T-helper 1 cell treated with Interleukin-12 subunit alpha and Interleukin-12 subunit beta and Interleukin-4 antibody, amounts not matched to agents 30 μg/mL and 1 μg/mL, for 36 hours (primary cell): ENCODE data around the gene VTN.

Experiments
- H3K27ac Mint-ChIP-seq: one replicate; pipeline ENCODE4 v1.8.0; 2021; ENCODE audit warnings: mild to moderate bottlenecking, mixed read lengths
- H3K27me3 Mint-ChIP-seq: one replicate; pipeline ENCODE4 v1.8.0; 2021; ENCODE audit warnings: low read depth, mixed read lengths
- H3K36me3 Mint-ChIP-seq: one replicate; pipeline ENCODE4 v1.8.0; 2021; ENCODE audit warnings: low read depth, mixed read lengths
- H3K4me1 Mint-ChIP-seq: one replicate; pipeline ENCODE4 v1.8.0; 2021; ENCODE audit warnings: low read depth, mixed read lengths
- H3K4me3 Mint-ChIP-seq: one replicate; pipeline ENCODE4 v1.8.0; 2021; ENCODE audit warnings: mild to moderate bottlenecking, moderate library complexity, mixed read lengths
- H3K9me3 Mint-ChIP-seq: one replicate; pipeline ENCODE4 v1.8.0; 2021; ENCODE audit warnings: mixed read lengths

Gene VTN

GRCh38 chr17:28370035-28370743 lies at the start of gene VTN:
VTN (minus strand) TSS chr17:28370307; CDS start chr17:28370203, 104 bp downstream.
- Mint-ChIP-seq H3K27ac (peak within 1 kb of the TSS; percentile 90), H3K4me1 (peaks cover 14% of the 10 kb centered on the region), H3K36me3 (peaks cover 5% of the 10 kb centered on the region), H3K9me3 (no peaks in the 10 kb centered on the region), H3K4me3 (peak within 1 kb of the TSS; percentile 93), H3K27me3 (no peaks in the 10 kb centered on the region)

GRCh38 chr17:28416703-28417311 lies 46.7 kb upstream of the VTN start:
- no peaks in the 10 kb centered on the region for H3K36me3 Mint-ChIP-seq
- H3K27me3 Mint-ChIP-seq: peaks cover 26% of the 10 kb centered on the region
- H3K4me3 Mint-ChIP-seq: no peak overlapping the region

GRCh38 chr17:28415886-28416285 lies 45.8 kb upstream of the VTN start:
- Mint-ChIP-seq H3K36me3 (no peaks in the 10 kb centered on the region), H3K4me1 (no peaks in the 10 kb centered on the region), H3K4me3 (no peak overlapping the region)

More at GRCh38 chr17:28416703-28417311, 46.7 kb upstream of the VTN start:
- Mint-ChIP-seq H3K4me1 (no peaks in the 10 kb centered on the region), H3K9me3 (no peaks in the 10 kb centered on the region), H3K27ac (no peak overlapping the region)

GRCh38 chr17:28413804-28414203 lies 43.7 kb upstream of the VTN start:
- Mint-ChIP-seq H3K9me3 (no peaks in the 10 kb centered on the region), H3K4me3 (no peak overlapping the region), H3K4me1 (no peaks in the 10 kb centered on the region), H3K36me3 (no peaks in the 10 kb centered on the region), H3K27me3 (peaks cover 47% of the 10 kb centered on the region), H3K27ac (no peak overlapping the region)

More at GRCh38 chr17:28415886-28416285, 45.8 kb upstream of the VTN start:
- no peak overlapping the region for H3K27ac Mint-ChIP-seq
- H3K27me3 Mint-ChIP-seq: peaks cover 34% of the 10 kb centered on the region
- no peaks in the 10 kb centered on the region for H3K9me3 Mint-ChIP-seq

- Mint-ChIP-seq H3K27me3 (peaks cover 47% of the 10 kb centered on the region), H3K4me3 (no peak overlapping the region), H3K27ac (no peak overlapping the region), H3K9me3 (no peaks in the 10 kb centered on the region), H3K36me3 (no peaks in the 10 kb centered on the region), H3K4me1 (no peaks in the 10 kb centered on the region)
Observed at GRCh38 chr17:28412099-28412498, 42.0 kb upstream of the VTN start.

GRCh38 chr17:28407974-28408306 lies 37.8 kb upstream of the VTN start:
- H3K36me3 Mint-ChIP-seq: no peaks in the 10 kb centered on the region
- peaks cover 6% of the 10 kb centered on the region for H3K4me1 Mint-ChIP-seq
- H3K27ac Mint-ChIP-seq: no peak overlapping the region
- H3K27me3 Mint-ChIP-seq: peaks cover 36% of the 10 kb centered on the region
- no peak overlapping the region for H3K4me3 Mint-ChIP-seq
- no peaks in the 10 kb centered on the region for H3K9me3 Mint-ChIP-seq

- H3K9me3 Mint-ChIP-seq: no peaks in the 10 kb centered on the region
- H3K36me3 Mint-ChIP-seq: no peaks in the 10 kb centered on the region
- H3K4me3 Mint-ChIP-seq: no peak overlapping the region
- H3K27ac Mint-ChIP-seq: no peak overlapping the region
- peaks cover 6% of the 10 kb centered on the region for H3K4me1 Mint-ChIP-seq
- H3K27me3 Mint-ChIP-seq: peaks cover 36% of the 10 kb centered on the region
Observed at GRCh38 chr17:28407130-28407973, 37.2 kb upstream of the VTN start.

- peaks cover 8% of the 10 kb centered on the region for H3K4me1 Mint-ChIP-seq
- peak overlapping the region; percentile 68 for H3K4me3 Mint-ChIP-seq
- peaks cover 31% of the 10 kb centered on the region for H3K27me3 Mint-ChIP-seq
- H3K27ac Mint-ChIP-seq: peak overlapping the region; percentile 15
- no peaks in the 10 kb centered on the region for H3K9me3 Mint-ChIP-seq
- H3K36me3 Mint-ChIP-seq: no peaks in the 10 kb centered on the region
Observed at GRCh38 chr17:28406473-28406814, 36.3 kb upstream of the VTN start.

- peak within 1 kb of the TSS; percentile 15 for H3K27ac Mint-ChIP-seq
- no peaks in the 10 kb centered on the region for H3K9me3 Mint-ChIP-seq
- H3K36me3 Mint-ChIP-seq: no peaks in the 10 kb centered on the region
- H3K27me3 Mint-ChIP-seq: peaks cover 26% of the 10 kb centered on the region
- H3K4me1 Mint-ChIP-seq: peaks cover 8% of the 10 kb centered on the region
- peak within 1 kb of the TSS; percentile 68 for H3K4me3 Mint-ChIP-seq
Observed at GRCh38 chr17:28405632-28406472, 35.7 kb upstream of the VTN start, which contains the start of gene SLC46A1. SLC46A1 (minus strand) TSS chr17:28406212; CDS start chr17:28406114, 98 bp downstream.

GRCh38 chr17:28404812-28405570 lies 34.9 kb upstream of the VTN start:
- Mint-ChIP-seq H3K4me1 (peaks cover 8% of the 10 kb centered on the region), H3K27ac (no peak overlapping the region), H3K36me3 (no peaks in the 10 kb centered on the region), H3K9me3 (no peaks in the 10 kb centered on the region), H3K4me3 (peak overlapping the region; percentile 67), H3K27me3 (peaks cover 19% of the 10 kb centered on the region)

GRCh38 chr17:28404461-28404811 lies 34.3 kb upstream of the VTN start:
- Mint-ChIP-seq H3K4me3 (peak overlapping the region; percentile 21), H3K4me1 (peaks cover 8% of the 10 kb centered on the region), H3K36me3 (no peaks in the 10 kb centered on the region), H3K9me3 (no peaks in the 10 kb centered on the region), H3K27ac (no peak overlapping the region), H3K27me3 (peaks cover 14% of the 10 kb centered on the region)

GRCh38 chr17:28404007-28404406 lies 33.9 kb upstream of the VTN start:
- Mint-ChIP-seq H3K9me3 (no peaks in the 10 kb centered on the region), H3K4me1 (peaks cover 8% of the 10 kb centered on the region), H3K27ac (no peak overlapping the region), H3K27me3 (peaks cover 13% of the 10 kb centered on the region), H3K36me3 (no peaks in the 10 kb centered on the region), H3K4me3 (no peak overlapping the region)

GRCh38 chr17:28402844-28403243 lies 32.7 kb upstream of the VTN start:
- Mint-ChIP-seq H3K9me3 (no peaks in the 10 kb centered on the region), H3K27me3 (peaks cover 13% of the 10 kb centered on the region), H3K36me3 (peaks cover 4% of the 10 kb centered on the region), H3K4me3 (no peak overlapping the region), H3K4me1 (peaks cover 8% of the 10 kb centered on the region), H3K27ac (no peak overlapping the region)
